Neuronal stem cell (in vitro differentiated cells): Measurements from ENCODE around the gene PNMT.

Experiments used
- DNase-seq: peaks from one replicate; pipeline ENCODE4 v3.0.0-alpha.2; 2013; ENCODE audit warnings: low spot score
- H2AFZ ChIP-seq: one replicate; pipeline ENCODE4 v1.6.1; 2013; ENCODE audit warnings: mild to moderate bottlenecking, low read length, inconsistent platforms
- H2AK5ac ChIP-seq: 2 replicates; pipeline ENCODE4 v1.6.1; 2013; ENCODE audit warnings: low read depth, mild to moderate bottlenecking, inconsistent platforms, low read length, moderate library complexity, mixed read lengths
- H2BK120ac ChIP-seq: 2 replicates; pipeline ENCODE4 v1.6.1; 2013; ENCODE audit warnings: low read depth, mild to moderate bottlenecking, inconsistent platforms, low read length, moderate library complexity, mixed read lengths
- H2BK12ac ChIP-seq: one replicate; pipeline ENCODE4 v1.6.1; 2013; ENCODE audit warnings: low read length, inconsistent platforms
- H2BK15ac ChIP-seq: 2 replicates; pipeline ENCODE4 v1.6.1; 2013; ENCODE audit warnings: mild to moderate bottlenecking, low read length, inconsistent platforms, mixed read lengths
- H2BK5ac ChIP-seq: one replicate; pipeline ENCODE4 v1.6.1; 2013; ENCODE audit warnings: inconsistent platforms, mild to moderate bottlenecking, low read length, moderate library complexity
- H3K14ac ChIP-seq: one replicate; pipeline ENCODE4 v1.6.1; 2013; ENCODE audit warnings: low read length, inconsistent platforms
- H3K18ac ChIP-seq: 2 replicates; pipeline ENCODE4 v1.6.1; 2013; ENCODE audit warnings: low read length, inconsistent platforms
- H3K23ac ChIP-seq: 2 replicates; pipeline ENCODE4 v1.6.1; 2013; ENCODE audit warnings: low read depth, mild to moderate bottlenecking, mixed read lengths, low read length, inconsistent platforms; ENCODE audit not compliant: poor library complexity
- H3K27ac ChIP-seq: replicated peaks from 3 replicates; pipeline ENCODE4 v1.5.1; 2013; ENCODE audit warnings: low read length, inconsistent platforms
- H3K27me3 ChIP-seq, 3 experiments: 2 replicates each; pipeline ENCODE4 v1.6.1; 2013; ENCODE audit warnings: low read length in 3 of 3, mild to moderate bottlenecking in 2 of 3, inconsistent platforms in 1 of 3, low read depth in 1 of 3, mixed read lengths in 1 of 3, moderate library complexity in 1 of 3; ENCODE audit not compliant: control insufficient read depth in 3 of 3, insufficient read depth in 3 of 3
- H3K36me3 ChIP-seq, 2 donors: replicated peaks in 1 of 2; 2 replicates each; pipeline ENCODE4 v1.6.1; 2013; ENCODE audit warnings: low read length in 2 of 2; ENCODE audit not compliant: control insufficient read depth in 2 of 2, insufficient read depth in 2 of 2
- H3K4ac ChIP-seq: 2 replicates; pipeline ENCODE4 v1.6.1; 2013; ENCODE audit warnings: inconsistent platforms, mild to moderate bottlenecking, low read length, moderate library complexity
- H3K4me1 ChIP-seq, 2 donors: 1 replicate in 1 of 2; 2 replicates in 1 of 2; pipeline ENCODE4 v1.6.1; 2013; ENCODE audit warnings: low read length in 2 of 2, low read depth in 1 of 2; ENCODE audit not compliant: control insufficient read depth in 2 of 2, insufficient read depth in 1 of 2
- H3K4me2 ChIP-seq: one replicate; pipeline ENCODE4 v1.6.1; 2013; ENCODE audit warnings: mild to moderate bottlenecking, low read length, inconsistent platforms; ENCODE audit not compliant: insufficient read depth, poor library complexity, severe bottlenecking
- H3K4me3 ChIP-seq, 2 donors: 2 replicates each; pipeline ENCODE4 v1.5.1; 2013; ENCODE audit warnings: low read length in 2 of 2, mild to moderate bottlenecking in 2 of 2, inconsistent platforms in 1 of 2, moderate library complexity in 1 of 2
- H3K79me1 ChIP-seq: one replicate; pipeline ENCODE4 v1.6.1; 2013; ENCODE audit warnings: low read depth, mild to moderate bottlenecking, inconsistent platforms, low read length, moderate library complexity
- H3K9ac ChIP-seq: one replicate; pipeline ENCODE4 v1.6.1; 2013; ENCODE audit warnings: mild to moderate bottlenecking, low read depth, low read length, inconsistent platforms; ENCODE audit not compliant: poor library complexity
- H3K9me3 ChIP-seq, 2 donors: replicated peaks in 1 of 2; 2 replicates each; pipeline versions ENCODE3 to v1.6.1; 2013; ENCODE audit warnings: low read length in 2 of 2, mild to moderate bottlenecking in 2 of 2, inconsistent platforms in 1 of 2, low read depth in 1 of 2, mixed read lengths in 1 of 2, moderate library complexity in 1 of 2; ENCODE audit not compliant: control insufficient read depth in 2 of 2, insufficient read depth in 1 of 2
- H4K8ac ChIP-seq: one replicate; pipeline ENCODE4 v1.6.1; 2013; ENCODE audit warnings: low read depth, mild to moderate bottlenecking, inconsistent platforms, low read length, moderate library complexity
- H4K91ac ChIP-seq: one replicate; pipeline ENCODE4 v1.6.1; 2013; ENCODE audit warnings: low read length, low read depth, mild to moderate bottlenecking, inconsistent platforms; ENCODE audit not compliant: poor library complexity
- WGBS, 2 donors: extraction: QIAGEN DNeasy Blood & Tissue Kit; methylation state at CpG; one replicate each; pipeline ENCODE4 v1.1.7; 2013; ENCODE audit warnings: missing lambda C conversion rate in 2 of 2, mixed read lengths in 1 of 2; ENCODE audit not compliant: insufficient read length in 2 of 2, insufficient replicate concordance in 1 of 2; ENCODE audit errors: extremely low coverage in 2 of 2; 5-methylcytosine and 5-hydroxymethylcytosine counted together

The PNMT gene

DNA sequence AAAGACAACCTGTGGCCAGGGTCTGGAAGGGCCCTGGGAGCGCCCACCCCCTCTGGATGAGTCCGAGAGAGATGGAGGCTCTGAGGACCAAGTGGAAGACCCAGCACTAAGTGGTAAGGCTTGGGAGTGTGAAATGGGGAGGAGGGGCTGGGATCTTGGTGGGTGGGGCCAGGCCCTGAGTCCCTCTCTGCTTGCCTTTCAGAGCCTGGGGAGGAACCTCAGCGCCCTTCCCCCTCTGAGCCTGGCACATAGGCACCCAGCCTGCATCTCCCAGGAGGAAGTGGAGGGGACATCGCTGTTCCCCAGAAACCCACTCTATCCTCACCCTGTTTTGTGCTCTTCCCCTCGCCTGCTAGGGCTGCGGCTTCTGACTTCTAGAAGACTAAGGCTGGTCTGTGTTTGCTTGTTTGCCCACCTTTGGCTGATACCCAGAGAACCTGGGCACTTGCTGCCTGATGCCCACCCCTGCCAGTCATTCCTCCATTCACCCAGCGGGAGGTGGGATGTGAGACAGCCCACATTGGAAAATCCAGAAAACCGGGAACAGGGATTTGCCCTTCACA is 32.6 kb upstream of the PNMT start:
- Histone ChIP-seq H3K79me1 (peaks cover 6% of the 10 kb centered on the region), H2AFZ (peak overlapping the region; percentile 1), H2BK12ac (no peak overlapping the region), H2BK15ac (peak overlapping the region; percentile 8), H2BK120ac (no peak overlapping the region), H3K23ac (no peak overlapping the region), H3K9ac (no peak overlapping the region), H3K18ac (no peak overlapping the region), H2BK5ac (no peak overlapping the region), H3K27me3 (peaks cover 0 to 13% (median 0%) of the 10 kb centered on the region in 3 experiments), H3K4ac (no peak overlapping the region), H3K4me1 (peaks cover 10 to 27% of the 10 kb centered on the region in 2 donors), H3K36me3 (no peaks in the 10 kb centered on the region), H2AK5ac (no peak overlapping the region), H3K4me3 (no peak overlapping the region), H4K8ac (no peak overlapping the region), H3K9me3 (no peaks in the 10 kb centered on the region), H3K14ac (no peak overlapping the region), H3K4me2 (no peak overlapping the region), H3K27ac (no peak overlapping the region), H4K91ac (no peak overlapping the region)
- no peak for DNase-seq
- WGBS, 2 donors, result no CpG with 5 or more reads among the region's 8 CpGs

DNA sequence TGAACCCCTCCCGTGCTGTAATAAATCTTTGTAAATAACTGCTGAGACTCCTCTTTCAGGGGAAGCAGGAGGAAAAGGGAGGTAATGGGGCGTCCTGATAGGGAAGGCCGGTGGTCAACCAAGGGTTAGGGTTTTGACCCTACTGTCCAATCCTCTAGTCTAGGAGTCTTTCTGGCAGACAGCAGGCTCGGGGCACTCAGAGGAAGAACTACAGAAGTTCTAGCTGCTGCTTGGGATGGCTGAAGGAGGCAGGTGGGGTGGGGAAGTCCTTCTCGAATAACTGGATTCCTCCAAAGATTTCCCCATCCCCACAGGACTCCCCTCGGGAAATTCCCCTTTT is 31.7 kb upstream of the PNMT start:
- Histone ChIP-seq H3K23ac (no peak overlapping the region), H4K8ac (no peak overlapping the region), H2AFZ (peak overlapping the region; percentile 98), H2BK12ac (no peak overlapping the region), H3K4me1 (peaks cover 10 to 27% of the 10 kb centered on the region in 2 donors), H3K79me1 (peaks cover 8% of the 10 kb centered on the region), H3K18ac (peak overlapping the region; percentile 24), H3K4me3 (peak overlapping the region in 1 of 2 donors; percentile 92), H3K9ac (no peak overlapping the region), H3K36me3 (no peaks in the 10 kb centered on the region), H4K91ac (no peak overlapping the region), H2BK120ac (no peak overlapping the region), H3K27me3 (peaks cover 0 to 7% (median 0%) of the 10 kb centered on the region in 3 experiments), H3K14ac (no peak overlapping the region), H3K4me2 (peak overlapping the region; percentile 91), H2BK5ac (no peak overlapping the region), H2AK5ac (no peak overlapping the region), H3K27ac (no peak overlapping the region), H3K4ac (no peak overlapping the region), H3K9me3 (no peaks in the 10 kb centered on the region), H2BK15ac (no peak overlapping the region)
- no CpG with 5 or more reads among the region's 6 CpGs for WGBS, 2 donors
- DNase-seq, result no peak

DNA sequence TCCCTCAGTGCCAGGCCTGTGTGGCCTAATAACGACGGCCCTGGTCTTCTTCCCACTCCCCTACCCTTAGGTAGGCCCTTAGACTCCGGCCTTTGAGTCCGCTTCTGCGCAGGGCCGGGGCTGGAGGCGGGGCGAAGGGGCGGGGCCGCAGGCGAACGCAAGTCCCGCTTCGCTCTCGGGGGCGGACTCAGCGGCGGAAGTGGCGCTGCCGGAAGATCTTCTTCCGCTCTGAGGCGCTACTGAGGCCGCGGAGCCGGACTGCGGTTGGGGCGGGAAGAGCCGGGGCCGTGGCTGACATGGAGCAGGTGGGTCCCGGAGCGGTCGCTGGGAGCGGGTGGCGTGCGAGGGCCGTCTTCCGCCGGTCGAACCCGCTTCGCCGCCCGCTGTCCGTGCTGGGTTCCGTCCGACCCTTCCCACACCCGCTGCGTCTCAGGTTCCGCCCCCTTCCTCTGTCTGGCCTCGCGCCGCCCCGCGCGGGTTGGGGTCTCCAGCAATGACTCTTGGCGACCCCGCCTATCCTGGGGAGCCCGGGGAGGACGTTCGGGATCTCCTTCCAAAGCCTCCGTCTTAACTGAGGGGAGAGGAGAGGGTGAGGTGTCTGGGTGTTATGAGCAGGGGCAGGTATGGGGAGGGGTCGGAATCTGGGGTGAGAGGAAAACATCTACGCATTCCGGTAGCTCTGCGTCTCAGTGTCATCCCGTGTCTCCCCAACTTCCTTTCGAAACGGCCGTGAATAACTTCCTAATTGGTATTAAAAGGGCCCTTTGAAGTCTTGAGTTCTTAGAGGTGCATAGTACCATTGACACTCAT is 31.1 kb upstream of the PNMT start, which contains the start of gene STARD3:
Gene STARD3 (plus strand): TSS at position 218 of the 810 bp plus-strand sequence. CDS start 16,388 bp downstream, outside the sequence.
- H4K91ac ChIP-seq, result no peak within 1 kb of the TSS
- H2BK12ac ChIP-seq, result no peak within 1 kb of the TSS
- H3K4ac ChIP-seq, result no peak within 1 kb of the TSS
- H3K4me2 ChIP-seq, result peak within 1 kb of the TSS; percentile 91
- DNase-seq, result peak; percentile 81
- peaks cover 10 to 27% of the 10 kb centered on the region in 2 donors for H3K4me1 ChIP-seq
- H3K14ac ChIP-seq, result peak within 1 kb of the TSS; percentile 87
- H3K23ac ChIP-seq, result peak within 1 kb of the TSS; percentile 77
- no peak within 1 kb of the TSS for H2BK5ac ChIP-seq
- no peak within 1 kb of the TSS for H2AK5ac ChIP-seq
- peak within 1 kb of the TSS; percentile 92 for H3K18ac ChIP-seq
- peak within 1 kb of the TSS; percentile 76 for H3K27ac ChIP-seq
- peak within 1 kb of the TSS; percentile 26 for H2BK120ac ChIP-seq
- no peak within 1 kb of the TSS for H2BK15ac ChIP-seq
- no peaks in the 10 kb centered on the region for H3K36me3 ChIP-seq
- H3K4me3 ChIP-seq, result peak within 1 kb of the TSS; percentile 86 to 92
- peaks cover 8% of the 10 kb centered on the region for H3K79me1 ChIP-seq
- peak within 1 kb of the TSS; percentile 97 for H3K9ac ChIP-seq
- WGBS, 2 donors, result no CpG with 5 or more reads among the region's 69 CpGs
- H3K9me3 ChIP-seq, result no peaks in the 10 kb centered on the region
- peaks cover 0 to 1% (median 0%) of the 10 kb centered on the region in 3 experiments for H3K27me3 ChIP-seq
- peak within 1 kb of the TSS; percentile 98 for H2AFZ ChIP-seq
- no peak within 1 kb of the TSS for H4K8ac ChIP-seq

DNA sequence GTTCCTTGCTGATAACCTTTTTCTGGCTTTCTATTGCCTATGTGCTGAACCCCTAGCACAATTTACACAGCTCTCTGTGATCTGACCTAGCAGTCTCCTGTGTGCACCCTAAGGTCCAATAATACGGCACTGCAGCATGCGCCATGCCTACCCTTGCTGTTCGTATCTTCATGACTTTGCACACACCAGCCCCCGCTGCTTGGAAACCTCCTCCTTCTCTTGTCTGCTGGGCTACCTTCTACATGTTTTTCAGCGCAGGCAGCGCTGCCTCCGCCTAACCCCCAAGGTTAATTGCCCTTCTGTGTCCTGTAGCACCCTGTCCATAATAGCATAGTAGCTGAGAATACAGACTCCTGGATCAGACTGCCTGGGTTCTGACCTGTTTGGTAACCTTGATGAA is 29.9 kb upstream of the PNMT start:
- DNase-seq, result no peak
- H3K4me1 ChIP-seq, result peaks cover 10 to 27% of the 10 kb centered on the region in 2 donors
- H3K4me3 ChIP-seq, result peak overlapping the region in 1 of 2 donors; percentile 92

More for the DNA sequence above, 29.9 kb upstream of the PNMT start:
- Histone ChIP-seq H3K27me3 (no peaks in the 10 kb centered on the region), H3K4me2 (no peak overlapping the region), H3K4ac (no peak overlapping the region), H3K27ac (no peak overlapping the region), H2BK15ac (no peak overlapping the region), H2AFZ (no peak overlapping the region), H4K91ac (no peak overlapping the region), H3K9me3 (no peaks in the 10 kb centered on the region), H3K14ac (no peak overlapping the region), H2BK12ac (no peak overlapping the region), H3K9ac (no peak overlapping the region), H3K23ac (no peak overlapping the region), H2AK5ac (no peak overlapping the region), H2BK120ac (no peak overlapping the region), H4K8ac (no peak overlapping the region), H3K79me1 (peaks cover 10% of the 10 kb centered on the region), H3K18ac (no peak overlapping the region), H2BK5ac (no peak overlapping the region), H3K36me3 (no peaks in the 10 kb centered on the region)
- WGBS, 2 donors, result no CpG with 5 or more reads among the region's 7 CpGs
